GM19035 (cell line): ENCODE measurements around the gene CNTD1.

ENCODE experiments used
- ATAC-seq: cut with Tn5 transposase; IDR thresholded peaks from one replicate; pipeline ENCODE4 v1.9.1; 2021; ENCODE audit not compliant: unreplicated experiment

The CNTD1 gene

DNA sequence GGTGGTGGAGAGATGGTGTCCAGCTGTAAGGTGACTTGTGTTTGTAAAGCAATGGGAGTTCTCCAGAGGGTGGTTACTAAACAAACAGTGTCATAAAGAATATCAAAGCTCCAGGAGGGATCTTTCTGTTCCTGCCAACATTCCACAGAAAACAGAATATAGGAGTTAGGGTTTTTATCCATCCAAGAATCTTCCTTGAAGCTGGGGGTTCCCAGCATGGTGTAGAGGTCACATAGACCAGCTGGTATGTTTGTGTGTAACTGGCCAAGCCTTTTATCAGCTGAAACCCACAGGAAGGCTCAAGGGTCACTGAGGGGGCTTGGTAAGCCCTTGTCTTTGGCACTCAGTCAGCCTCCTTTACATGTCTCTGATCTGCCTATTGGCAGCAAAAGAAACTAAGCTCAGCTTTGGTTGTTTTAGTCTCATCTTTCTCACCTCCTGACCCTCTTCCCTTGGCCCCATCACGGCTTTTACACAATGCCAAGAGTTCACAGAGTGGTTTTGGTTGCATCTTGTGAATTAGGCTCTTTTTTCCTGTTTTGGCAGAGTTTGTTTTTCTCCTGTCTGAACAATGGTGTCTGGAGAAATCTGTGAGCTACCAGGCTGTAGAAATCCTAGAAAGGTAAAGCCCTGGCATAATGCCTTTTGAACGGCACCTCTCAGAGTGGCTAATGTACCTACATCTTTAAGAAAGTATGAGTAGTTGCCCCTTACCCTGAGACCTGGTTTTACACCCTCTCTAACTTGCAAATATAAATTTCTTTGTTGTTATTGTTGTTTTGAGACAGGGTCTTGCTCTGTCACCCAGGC, 4.6 kb downstream of the CNTD1 start:
- ATAC-seq, result no peak

DNA sequence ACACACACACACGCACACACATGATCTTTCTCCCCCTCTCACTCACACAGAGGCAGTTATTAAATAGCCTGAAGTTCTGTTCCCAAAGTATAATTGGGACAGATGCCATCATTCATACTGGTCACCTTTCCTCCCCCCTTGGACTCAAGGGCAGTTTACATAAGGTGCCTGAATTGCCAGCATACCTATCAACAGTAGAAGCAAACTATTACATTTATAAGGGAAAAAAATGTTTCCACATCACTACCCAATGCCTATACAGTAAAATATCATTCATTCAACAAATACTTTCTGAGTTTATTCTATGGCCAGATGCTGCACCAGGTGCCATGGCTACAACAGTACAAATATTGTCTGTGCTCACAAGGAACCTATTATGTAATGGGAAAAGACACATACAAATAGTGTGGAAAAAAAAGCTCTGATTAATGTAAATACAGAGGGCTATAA, 6.3 kb downstream of the CNTD1 start:
- no peak for ATAC-seq

DNA sequence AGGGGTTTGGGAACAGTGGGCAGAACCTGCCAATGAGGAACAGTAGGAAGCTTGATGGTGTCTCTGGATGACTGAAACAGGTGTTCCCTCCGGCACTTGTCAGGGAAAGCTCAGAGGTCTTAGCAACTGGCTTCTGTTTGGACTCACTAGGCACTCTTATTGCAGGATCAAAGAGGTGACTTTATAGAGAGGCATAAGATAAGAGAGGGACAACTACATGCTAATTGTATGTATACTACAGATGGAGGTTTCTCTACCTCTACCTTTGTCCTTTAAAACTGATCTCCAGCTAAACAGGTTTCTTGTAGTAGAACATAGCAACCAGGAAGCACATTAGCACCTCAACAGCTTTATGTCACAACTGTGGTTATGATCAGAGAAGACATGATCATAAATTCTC, 7.6 kb downstream of the CNTD1 start:
- no peak for ATAC-seq

DNA sequence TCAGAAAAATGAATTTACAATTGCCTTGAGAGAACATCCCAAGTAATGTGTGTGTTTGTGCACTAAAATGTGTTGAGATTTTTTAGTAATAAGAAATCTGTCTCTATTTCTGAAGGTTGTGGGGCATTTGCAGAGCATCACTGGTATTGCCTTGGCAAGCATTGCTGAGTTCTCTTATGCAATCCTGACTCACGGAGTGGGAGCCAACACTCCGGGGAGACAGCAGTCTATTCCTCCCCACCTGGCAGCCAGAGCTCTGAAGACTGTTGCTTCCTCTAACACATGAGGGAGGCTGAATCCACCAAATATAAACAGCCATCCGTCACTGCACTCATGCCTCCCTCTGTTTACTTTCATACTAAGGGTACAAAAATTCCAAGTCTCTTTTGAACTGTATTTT, 10.6 kb downstream of the CNTD1 start:
- no peak for ATAC-seq

DNA sequence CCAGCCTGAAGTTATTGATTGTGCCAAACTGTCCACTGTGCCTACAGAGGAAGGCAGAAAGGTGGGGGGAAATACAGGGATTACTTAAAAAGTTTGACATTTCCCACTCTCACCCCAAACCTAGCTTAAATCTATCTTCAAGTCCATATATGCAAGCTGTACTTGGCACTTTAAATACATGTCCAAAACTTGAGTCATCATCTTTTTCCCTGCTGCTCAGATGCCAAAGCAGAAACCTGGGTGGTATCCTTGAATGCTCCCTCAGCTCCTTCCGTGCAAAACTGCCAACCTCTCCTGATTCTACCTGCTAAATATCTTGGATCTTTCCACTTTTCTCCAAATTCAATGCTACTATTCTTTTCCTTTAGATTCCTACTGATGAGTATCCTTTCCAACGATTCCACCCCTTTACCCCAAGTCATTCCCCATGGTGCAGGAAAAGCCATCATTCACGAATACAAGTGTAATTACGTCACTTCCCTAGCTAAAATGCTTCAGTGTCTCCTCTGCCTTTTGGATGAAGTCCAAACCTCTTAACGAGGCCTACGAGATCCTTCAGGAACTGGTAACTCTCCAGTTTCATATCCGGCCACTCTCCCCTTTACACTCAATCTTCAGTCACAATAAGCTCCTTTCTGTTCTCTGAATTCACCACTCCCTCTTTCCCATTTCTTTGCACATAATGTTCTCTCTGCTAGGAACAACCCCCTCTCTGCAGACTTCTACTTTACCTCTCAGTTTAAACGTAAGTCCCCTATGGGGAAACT, 16.2 kb downstream of the CNTD1 start:
- no peak for ATAC-seq

DNA sequence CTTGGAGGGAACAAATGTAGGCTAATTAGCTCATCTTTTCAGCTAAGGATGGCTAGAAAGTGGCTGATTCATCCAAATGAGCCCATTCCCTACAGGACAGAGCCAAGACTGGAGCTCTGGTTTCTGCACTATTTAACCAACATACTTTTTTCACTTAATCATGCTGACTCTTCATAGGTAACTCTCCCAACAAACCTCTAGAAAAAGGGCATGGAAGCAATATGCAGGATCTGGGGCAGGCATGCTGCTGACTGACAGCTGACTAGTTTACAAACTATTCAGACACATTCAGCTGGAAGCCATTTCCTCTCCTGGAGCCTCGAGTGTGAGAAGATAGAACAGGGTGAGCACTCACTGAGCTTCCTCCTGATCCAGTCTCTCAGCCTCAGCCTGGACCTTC, 19.2 kb downstream of the CNTD1 start:
- ATAC-seq, result no peak

DNA sequence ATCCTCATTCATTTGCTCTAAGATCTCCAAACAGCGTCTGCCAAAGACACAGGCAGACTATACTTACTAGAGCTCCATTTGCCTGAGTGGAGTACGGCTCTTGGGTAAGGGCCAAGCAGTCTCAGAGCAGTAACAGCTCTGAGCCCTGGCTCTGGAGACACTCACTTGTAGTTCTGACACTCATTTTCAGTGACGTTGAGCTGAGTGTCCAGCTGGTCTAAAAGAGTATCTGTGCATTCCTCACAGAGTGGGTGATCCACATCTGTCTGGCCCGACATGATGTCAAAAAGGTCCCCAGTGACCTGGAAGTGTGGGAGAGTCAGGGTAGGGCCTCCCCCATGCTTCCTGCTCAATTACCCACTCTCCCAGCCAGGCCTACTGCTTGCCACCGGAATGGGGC, 19.7 kb downstream of the CNTD1 start:
- ATAC-seq, result no peak

DNA sequence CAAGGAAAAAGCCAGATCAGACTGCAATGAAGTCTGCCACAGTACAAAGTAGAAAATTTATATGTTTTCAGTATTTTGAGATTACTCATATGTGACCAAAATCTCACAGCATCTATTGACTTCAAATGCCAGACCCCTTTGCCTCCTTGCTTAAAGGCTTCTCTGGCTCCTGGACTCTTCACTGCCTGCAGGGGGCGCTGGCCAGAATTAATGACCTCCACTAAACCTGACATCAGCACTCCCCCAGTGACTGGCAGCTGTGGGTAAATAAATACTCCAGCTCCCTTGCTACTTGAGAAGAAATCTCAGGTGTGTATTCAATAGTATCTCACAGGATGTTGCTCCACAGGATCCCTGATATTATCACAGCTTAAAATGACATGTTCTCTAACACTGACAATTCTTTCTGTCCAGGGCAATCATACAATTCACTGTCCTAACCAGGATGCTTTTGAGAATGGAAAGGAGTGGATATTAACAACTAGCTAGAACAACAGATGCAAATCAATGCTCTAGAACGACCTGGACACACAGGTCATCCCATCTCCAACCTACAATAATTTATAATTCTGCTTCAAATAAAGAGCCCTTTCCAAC, 21.4 kb downstream of the CNTD1 start:
- no peak for ATAC-seq

DNA sequence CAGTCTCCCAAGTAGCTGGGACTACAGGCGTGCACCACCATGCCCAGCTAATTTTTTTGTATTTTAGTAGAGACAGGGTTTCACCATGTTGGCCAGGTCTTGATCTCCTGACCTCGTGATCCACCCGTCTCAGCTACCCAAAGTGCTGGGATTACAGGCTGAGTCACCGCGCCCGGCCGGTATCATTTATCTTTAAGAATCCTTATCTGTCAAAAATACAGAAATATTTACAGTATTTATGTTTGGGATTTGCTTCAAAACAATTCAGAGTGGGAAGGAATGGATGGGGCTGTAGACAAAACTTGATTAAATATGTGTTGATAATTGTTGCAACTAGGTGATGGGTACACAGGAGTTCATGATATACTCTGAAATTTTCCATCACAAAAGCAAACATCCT, 22.5 kb downstream of the CNTD1 start:
- ATAC-seq, result no peak

DNA sequence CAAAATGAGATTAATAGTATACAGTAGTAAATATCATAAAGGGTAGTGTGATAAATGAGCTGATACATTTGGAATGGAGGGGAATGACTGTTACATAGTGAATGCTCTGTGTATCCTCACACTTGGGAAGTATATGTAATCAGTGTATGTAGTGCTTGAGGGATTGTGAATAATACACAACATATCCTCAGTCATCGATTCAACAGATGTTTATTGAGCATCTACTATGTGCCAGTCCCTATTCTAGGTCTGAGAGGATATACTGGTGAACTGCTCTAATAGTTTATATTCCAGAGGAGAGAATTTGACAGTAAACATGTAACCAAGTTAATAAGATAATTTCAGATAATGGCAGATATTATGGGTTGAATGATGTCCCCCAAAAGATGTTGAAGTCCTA, 28.8 kb downstream of the CNTD1 start:
- no peak for ATAC-seq

DNA sequence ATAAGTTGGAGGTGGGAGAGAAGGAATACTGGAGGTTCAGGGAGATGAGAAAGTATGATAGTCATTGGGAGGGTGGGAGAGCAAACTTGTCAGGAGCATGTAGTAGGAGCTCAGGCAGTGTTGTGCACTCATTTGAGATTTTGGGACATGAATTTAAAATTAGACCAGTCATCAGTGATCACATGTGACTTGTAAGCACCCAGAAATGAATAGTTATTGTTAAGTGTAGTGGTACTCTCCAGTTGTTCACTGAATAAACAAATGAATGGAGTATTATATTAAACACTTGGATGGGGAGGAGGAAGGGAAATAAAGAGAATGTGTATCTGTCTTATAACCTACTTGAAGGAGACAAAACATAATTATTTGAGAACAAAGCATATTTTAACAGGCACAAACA, 32.3 kb downstream of the CNTD1 start:
- no peak for ATAC-seq

DNA sequence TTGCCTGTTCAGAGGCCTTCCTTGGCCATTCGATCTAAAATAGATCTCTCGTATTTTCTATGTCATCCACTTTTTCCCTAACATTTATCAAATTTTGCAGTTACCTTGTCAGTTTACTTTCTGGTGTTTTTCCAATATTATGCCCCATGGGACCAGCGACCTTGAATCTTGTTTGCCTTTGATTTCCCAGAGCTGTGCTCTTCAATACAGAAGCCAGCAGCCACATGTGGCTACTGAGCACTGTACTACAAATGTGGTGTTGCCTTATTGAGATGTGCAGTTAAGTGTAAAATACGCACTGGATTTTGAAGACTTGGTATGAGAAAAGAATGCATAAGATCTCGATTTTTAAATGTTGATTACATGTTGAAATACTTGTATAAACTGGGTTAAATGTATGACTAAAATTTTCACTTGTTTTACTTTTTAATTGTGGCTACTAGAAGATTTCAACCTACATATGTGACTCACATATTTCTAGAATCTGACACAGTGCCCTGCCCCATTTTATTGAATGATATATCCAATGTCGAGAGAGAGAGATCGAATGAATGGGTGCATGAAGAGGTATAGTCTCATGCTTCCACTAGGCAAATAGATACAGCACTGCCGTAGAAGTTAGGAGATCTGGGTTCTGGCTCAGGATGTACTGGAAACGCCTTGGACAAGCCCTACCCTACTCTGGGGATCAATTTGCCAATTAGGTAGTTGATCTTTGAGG, 33.7 kb downstream of the CNTD1 start:
- ATAC-seq, result peak; percentile 5

DNA sequence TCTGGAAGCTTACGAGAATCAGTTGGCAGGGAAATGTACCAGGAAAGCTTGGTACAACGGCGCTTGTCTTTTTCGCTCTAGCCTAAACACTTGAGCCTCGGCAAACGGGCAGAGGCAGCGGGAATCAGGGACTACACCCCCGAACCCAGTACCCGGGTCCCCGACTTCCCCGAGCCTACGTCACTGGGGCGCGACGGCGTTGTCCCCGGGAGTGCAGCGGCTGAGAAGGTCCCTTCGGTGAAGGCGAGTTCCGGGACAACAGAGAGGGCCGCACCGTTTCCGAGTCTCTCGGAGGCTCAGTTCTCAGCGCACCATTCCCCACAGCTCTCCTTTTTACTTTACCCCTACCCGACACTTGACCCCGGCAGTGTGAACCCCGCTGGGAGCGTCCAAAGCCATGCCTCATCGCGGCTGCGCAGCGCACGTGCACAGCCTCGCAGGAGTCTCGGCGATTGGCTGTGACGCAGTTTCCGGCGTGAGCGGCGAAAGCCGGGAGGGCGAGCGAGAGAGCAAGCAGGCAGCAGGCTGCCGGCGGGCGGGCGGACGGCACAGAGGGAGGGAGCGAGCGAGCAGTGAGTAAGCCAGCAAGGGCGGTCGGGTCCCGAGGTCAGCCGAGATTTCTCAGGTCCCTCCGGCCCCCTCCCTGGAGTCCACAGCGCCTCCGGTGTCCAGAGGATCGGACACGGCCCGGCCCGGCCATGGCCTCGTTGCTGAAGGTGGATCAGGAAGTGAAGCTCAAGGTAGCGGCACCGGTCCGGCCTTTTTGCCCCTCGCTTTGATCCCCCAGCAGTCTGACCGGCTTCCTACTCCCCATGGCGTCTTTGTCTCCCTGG, 34.5 kb downstream of the CNTD1 start, which contains the start of gene PSME3:
Gene PSME3, plus strand, starts transcription at position 464 of the 833 bp plus-strand sequence. Its CDS starts 235 bp downstream, at position 699.
- ATAC-seq, result peak; percentile 86

DNA sequence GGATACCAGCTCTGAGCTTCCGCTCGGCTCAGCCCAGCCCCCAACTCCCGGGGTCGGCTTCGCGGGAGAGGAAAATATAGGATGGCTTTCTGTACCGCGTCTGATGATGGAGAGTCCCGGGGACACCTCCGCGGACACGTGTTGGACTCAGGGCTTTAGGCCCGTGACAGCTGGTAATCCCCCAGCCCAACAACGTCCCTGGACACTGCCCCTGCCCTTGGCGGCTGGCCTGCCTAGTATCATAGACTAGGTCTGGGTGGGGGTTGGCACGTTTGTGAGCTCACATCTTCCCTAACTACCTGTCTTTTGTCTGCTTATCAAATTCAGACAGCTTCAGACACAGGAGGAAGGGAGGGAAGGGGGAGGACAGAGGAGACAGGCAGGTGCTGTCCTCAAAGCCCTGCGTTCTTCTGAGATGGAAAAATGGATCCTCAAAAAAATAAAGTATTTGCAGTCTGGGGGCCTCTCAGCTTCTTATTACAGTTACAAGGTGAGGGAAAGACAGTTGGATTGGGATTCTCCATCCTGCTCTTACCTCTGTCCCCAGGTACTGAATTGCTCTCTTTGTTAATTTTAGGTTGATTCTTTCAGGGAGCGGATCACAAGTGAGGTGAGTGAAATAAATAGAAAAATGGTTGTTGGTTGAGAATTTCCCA, 35.2 kb downstream of the CNTD1 start:
- peak; percentile 11 for ATAC-seq

DNA sequence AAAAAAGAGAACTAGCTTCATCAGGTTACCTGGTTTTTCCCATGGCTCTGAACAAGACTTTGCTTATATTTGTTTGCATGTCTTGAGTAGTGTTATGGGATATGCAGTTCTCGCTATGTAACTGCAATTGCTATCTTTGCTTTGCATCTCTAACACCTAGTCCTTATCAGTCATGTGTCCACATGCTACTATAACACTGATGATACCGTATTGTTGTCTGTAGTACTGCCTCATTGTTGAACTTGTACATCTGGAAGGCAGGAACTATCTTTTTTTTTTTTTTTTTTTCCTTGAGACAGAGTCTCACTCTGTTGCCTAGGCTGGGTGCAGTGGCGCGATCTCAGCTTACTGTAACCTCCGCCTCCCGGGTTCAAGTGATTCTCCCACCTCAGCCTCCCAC, 37.1 kb downstream of the CNTD1 start:
- ATAC-seq, result no peak

DNA sequence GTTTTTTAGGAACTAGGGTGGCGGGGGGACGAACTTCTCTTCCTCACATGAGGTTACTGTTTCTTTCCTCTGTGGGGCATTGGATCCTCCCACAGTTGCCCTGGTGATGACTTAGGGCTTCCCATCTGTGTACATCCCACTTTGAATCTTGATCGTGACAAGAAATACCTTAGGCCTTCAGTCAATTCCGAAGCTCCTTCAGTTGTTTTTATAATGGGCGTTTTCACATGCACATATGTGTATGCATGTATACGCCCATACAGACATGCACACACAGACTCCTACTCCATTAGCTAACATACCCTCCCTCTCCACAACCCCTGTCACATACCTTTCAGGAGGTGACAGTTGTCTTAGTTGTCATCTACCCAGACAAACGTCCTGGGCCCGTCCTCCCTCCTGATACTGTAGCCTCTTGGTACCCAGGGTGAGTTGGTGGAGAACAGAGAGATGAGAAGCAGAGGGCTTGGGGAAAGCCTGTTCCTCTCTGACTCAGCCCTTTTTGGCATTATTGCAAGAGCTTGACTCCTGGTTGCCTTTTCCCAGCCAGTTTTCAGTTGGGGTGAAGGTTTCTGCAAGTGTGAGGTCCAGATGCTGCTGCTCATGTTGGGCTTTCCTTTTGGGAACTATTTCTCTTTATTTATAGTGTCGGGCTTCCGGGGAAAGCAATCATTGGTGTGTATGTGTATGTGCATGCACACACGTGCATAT, 43.5 kb downstream of the CNTD1 start:
- ATAC-seq, result no peak

DNA sequence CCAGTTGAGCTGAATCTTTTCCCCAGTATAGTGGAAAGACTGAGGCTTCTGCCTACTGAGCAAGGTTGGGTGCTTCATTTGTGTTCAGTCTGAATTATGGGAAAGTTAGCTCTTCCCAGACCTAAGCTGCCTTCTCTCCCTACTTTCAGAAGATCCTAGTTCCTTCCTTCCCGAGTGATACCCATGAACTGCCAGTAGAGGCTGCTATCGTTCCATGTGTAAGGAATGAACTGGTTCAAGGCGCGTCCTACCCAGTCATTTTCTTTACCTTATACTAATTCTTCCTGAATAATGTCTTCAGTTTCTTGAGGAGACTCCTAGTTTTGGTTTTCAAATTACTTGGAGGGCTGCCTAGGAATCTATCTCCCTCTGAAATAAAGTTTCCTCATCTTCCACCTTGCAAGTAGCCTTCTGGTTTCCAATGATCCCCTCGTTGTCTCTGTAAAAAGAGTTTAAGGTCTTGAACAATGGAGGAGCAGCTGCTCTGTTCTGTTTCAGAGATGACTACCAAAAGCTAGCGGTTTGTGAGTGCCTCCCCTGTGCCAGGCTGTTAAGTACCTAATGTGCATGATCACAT, 44.8 kb downstream of the CNTD1 start:
- no peak for ATAC-seq

DNA sequence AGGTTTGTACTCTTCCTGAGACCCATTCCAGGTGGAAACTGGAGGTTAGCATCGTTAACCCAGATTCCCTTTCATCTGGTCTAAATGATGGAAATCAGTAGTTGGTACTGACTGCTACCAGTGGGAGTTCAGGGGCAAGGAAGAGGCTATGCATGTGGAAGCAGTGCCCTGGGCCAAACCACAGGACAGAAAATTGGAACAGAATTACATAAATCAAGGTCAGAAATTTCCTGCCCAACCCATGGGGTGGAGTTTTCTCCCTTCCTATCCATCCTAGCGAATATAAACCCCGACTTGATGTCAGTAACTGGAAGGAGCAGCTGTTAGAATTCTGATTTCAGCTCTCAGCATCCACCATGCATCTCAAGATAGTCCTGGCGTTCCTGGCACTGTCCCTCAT, 45.6 kb downstream of the CNTD1 start, which contains the start of gene AOC2:
Gene AOC2, plus strand, starts transcription at position 310 of the 400 bp plus-strand sequence. Its CDS starts 47 bp downstream, at position 357.
- ATAC-seq, result no peak
